ENCODE results near the gene NHEJ1.

Gene NHEJ1

DNA sequence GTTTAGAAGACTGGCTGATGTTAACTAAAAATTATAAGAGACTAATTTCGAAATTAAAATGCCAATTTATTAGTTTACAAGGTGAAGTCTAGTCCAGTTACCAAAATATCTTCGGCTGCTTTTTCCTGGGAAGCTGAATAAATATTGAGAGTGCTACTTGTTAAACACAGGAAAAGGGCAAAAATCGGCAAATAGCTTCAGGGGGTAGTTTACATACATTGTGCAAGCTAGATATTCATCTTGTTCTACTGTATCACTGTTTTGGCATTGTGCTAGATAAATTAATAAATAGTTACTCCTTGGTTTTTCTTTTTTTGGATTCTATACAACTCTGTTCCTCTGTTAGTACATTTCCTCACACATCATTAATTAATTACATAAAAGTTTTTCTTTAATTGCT, 29.3 kb downstream of the NHEJ1 start:
- in situ Hi-C loops (cut with MboI; ENCODE audit: low sequenced_read_pairs), result no loop called here
- Histone ChIP-seq H3K4me1 (peaks cover 6% of the 10 kb centered on the region; the same call in 1 of the 2 replicates), H3K9me3 (no peaks in the 10 kb centered on the region), H3K4me3 (no peak overlapping the region), H3K27me3 (ENCODE audit: low read depth) (no peaks in the 10 kb centered on the region), H3K36me3 (replicated peaks) (no peaks in the 10 kb centered on the region)
- no peak for DNase-seq (ENCODE audit: low spot score in 2 of 2)

DNA sequence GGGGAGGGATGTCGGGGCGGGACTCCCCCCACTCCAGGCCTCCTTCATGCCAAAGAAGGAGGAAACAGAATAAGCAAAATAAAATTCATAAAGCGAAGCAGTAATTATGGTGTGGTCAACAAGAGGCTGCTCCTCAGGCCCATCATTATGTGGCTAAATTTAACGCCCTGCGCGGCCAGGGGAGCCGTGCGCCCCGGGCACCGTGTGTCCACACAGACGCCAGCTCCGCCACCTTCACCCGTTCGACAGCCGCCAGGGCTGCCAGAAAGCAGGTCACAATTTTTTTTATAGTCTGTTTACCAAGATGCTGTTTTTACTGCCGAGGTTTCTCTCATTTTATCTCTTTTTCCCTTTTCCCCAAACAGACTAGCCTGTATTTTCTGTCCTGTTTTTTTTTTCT, 31.0 kb downstream of the NHEJ1 start:
- Histone ChIP-seq H3K9me3 (no peaks in the 10 kb centered on the region), H3K27me3 (ENCODE audit: low read depth) (no peaks in the 10 kb centered on the region), H3K36me3 (replicated peaks) (no peaks in the 10 kb centered on the region), H3K4me1 (peaks cover 6% of the 10 kb centered on the region; the same call in 1 of the 2 replicates), H3K4me3 (no peak overlapping the region)
- DNase-seq (ENCODE audit: low spot score in 2 of 2), result no peak
- in situ Hi-C loops (cut with MboI; ENCODE audit: low sequenced_read_pairs), result no loop called here

DNA sequence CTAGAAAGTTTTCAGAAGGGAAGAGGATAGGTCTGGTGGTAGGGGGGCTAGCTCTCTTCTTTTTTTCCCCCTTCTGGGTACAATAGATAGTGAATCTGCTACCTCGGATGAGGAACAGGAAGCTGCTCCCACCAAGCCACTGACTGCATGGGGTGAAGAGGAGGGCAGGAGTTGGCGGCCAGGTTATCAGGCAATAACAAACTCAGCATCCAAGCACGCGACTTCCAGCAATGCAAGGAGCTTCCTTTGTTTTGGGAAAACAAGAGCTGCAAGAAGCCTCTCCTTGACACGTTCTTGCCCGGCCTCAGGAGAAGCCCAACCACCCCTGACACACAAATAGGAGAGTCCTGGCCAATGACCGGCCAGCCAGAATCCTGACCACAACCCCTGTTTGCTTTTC, 32.2 kb downstream of the NHEJ1 start:
- Histone ChIP-seq H3K9me3 (no peaks in the 10 kb centered on the region), H3K36me3 (replicated peaks) (no peaks in the 10 kb centered on the region), H3K4me3 (no peak overlapping the region), H3K27me3 (ENCODE audit: low read depth) (no peaks in the 10 kb centered on the region), H3K4me1 (no peaks in the 10 kb centered on the region; the same call in 1 of the 2 replicates)
- DNase-seq (ENCODE audit: low spot score in 2 of 2), result no peak
- in situ Hi-C loops (cut with MboI; ENCODE audit: low sequenced_read_pairs), result no loop called here

DNA sequence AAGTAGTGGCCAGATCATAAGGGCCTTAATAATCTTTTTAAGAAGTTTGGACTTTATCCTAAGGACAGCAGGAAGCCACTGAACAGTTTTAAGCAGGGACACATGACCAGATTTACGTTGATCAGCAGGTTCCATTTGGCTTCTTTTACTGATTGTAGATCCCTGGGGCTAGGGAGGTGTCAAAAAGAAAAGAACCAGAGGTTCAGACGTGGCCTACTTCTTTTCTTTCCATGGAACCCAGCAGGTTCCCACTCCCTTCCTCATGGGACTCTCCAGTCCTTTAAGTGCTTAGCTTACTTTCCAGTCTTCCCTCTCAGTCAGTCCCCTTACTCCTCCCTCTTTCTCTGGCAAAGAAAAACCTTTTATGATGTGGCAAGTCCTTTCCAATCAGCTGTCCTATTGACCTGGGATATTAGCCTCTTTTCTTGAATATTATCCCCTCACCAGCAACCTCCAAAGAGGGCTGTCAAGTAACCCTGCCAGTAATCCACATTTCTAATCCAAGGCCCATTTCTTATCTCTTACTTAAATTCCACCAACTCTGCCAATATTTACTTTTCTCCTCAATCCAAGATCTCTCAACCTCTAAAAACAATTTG, 33.5 kb downstream of the NHEJ1 start:
- in situ Hi-C loops (cut with MboI; ENCODE audit: low sequenced_read_pairs), result no loop called here
- H3K9me3 ChIP-seq, result no peaks in the 10 kb centered on the region
- H3K27me3 ChIP-seq (ENCODE audit: low read depth), result no peaks in the 10 kb centered on the region
- no peak for DNase-seq (ENCODE audit: low spot score in 2 of 2)
- H3K36me3 ChIP-seq (replicated peaks), result no peaks in the 10 kb centered on the region
- H3K4me3 ChIP-seq, result no peak overlapping the region
- H3K4me1 ChIP-seq, result no peaks in the 10 kb centered on the region; the same call in 1 of the 2 replicates

DNA sequence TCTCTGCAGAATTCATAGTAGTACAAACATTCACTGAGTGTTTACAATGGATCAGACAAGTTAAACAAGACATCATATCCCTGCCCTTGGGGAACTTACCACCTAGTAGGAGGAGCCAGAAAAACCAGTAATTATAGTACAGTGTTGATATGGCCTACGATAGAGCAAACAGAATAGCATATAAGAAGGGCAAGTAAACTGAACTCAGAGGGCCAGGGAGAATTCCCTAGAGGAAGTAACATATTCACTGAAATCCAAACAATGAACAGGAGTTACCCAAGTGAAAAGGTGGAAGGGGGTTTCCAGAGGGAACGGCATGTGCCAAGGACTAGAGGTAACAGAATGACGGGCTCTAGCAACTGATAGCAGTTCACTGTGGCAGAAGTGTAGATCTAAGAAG, 34.1 kb downstream of the NHEJ1 start:
- no peak for DNase-seq (ENCODE audit: low spot score in 2 of 2)
- Histone ChIP-seq H3K9me3 (no peaks in the 10 kb centered on the region), H3K4me3 (no peak overlapping the region), H3K27me3 (ENCODE audit: low read depth) (no peaks in the 10 kb centered on the region), H3K4me1 (no peaks in the 10 kb centered on the region; the same call in 1 of the 2 replicates), H3K36me3 (replicated peaks) (no peaks in the 10 kb centered on the region)
- in situ Hi-C loops (cut with MboI; ENCODE audit: low sequenced_read_pairs), result no loop called here

DNA sequence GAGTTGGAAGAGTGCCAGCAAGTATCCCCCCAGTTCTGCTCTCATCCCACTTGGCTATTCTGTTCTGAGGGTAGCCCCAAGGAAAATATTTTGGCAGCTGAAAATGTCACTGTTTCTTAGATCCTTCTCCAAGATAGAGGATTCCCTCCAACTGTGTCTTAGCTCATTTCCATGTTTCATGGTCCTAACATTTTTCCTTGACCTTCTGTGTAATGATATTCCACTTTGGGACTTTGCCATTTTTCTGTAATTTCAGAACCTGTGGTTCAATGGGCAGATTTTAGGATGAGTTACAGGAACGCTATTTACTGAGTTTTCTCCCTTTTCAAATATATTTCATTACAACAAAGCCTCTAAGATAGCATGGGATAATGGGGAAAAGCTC, 34.7 kb downstream of the NHEJ1 start:
- in situ Hi-C loops (cut with MboI; ENCODE audit: low sequenced_read_pairs), result no loop called here
- no peak overlapping the region for H3K4me3 ChIP-seq

DNA sequence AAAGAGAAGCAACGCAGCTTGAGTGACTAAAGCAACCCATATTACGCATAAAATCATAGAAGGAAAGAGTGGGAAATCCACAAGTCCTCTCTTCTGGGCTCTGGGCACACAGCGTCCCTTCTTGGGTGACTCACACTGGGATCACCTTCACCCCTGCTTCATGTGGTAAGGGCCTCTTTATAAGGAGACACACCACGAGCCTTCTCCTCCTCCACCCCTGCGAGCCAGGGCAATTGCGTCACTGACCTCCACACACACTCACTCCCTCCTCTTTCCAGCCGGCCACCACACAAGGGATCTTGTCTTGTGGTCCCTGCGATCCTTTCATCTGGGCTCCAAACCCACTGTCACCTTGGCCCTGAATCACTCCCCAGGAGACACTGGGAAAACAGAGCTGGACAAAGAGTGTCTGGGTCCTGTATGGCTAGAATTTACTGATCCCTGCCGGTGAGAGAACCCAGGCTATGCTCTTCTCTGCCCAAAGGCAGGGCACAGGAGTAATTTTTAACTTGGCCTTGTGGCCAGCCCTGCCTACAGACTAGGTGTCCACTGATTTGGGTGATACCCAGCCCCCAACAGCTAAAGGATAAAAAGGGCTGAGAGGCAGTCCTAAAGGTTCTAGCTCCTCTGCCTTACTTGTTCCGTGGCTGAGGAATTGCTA, 35.3 kb downstream of the NHEJ1 start:
- H3K27me3 ChIP-seq (ENCODE audit: low read depth), result no peaks in the 10 kb centered on the region
- no peaks in the 10 kb centered on the region for H3K9me3 ChIP-seq
- H3K4me3 ChIP-seq, result no peak overlapping the region
- no peaks in the 10 kb centered on the region; the same call in 1 of the 2 replicates for H3K4me1 ChIP-seq
- in situ Hi-C loops (cut with MboI; ENCODE audit: low sequenced_read_pairs), result no loop called here
- no peaks in the 10 kb centered on the region for H3K36me3 ChIP-seq (replicated peaks)
- no peak for DNase-seq (ENCODE audit: low spot score in 2 of 2)

More for the DNA sequence above, 34.7 kb downstream of the NHEJ1 start:
- Histone ChIP-seq H3K27me3 (ENCODE audit: low read depth) (no peaks in the 10 kb centered on the region), H3K4me1 (no peaks in the 10 kb centered on the region; the same call in 1 of the 2 replicates), H3K9me3 (no peaks in the 10 kb centered on the region), H3K36me3 (replicated peaks) (no peaks in the 10 kb centered on the region)
- DNase-seq (ENCODE audit: low spot score in 2 of 2), result no peak

DNA sequence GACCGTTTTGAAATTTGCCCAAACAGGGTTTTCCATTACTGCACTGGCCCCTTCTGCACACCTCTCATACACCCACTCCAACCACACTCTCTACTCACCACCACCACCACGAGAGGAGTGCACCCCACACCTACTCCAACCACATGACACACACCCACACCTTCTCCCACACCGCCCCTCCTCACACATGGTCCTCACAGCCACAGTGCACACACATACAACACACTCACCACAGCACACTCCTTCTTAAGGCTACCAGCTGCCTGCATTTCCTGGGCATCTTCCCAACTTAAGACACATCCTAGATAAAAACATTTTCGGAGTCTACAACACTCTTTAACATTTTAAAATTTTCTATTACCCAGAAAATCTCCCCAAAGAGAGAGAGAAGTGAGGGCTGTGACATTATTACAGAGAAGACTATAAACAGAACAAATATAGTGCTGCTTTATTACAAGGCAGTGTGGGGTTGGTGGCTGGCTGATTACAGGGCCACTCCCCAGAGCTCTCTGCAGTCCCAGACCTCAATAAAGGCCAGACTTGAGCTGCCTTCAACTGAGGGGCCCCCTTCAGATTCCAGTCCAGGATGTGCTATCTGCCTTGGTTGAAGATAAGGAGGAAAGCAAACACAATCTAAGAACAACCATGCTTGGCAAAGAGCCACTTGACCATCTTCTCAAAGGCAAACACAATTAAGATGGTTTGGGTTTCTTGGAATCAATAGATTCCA, 36.1 kb downstream of the NHEJ1 start:
- Histone ChIP-seq H3K4me3 (no peak overlapping the region), H3K36me3 (replicated peaks) (no peaks in the 10 kb centered on the region), H3K4me1 (no peaks in the 10 kb centered on the region; the same call in 1 of the 2 replicates), H3K9me3 (no peaks in the 10 kb centered on the region), H3K27me3 (ENCODE audit: low read depth) (no peaks in the 10 kb centered on the region)
- in situ Hi-C loops (cut with MboI; ENCODE audit: low sequenced_read_pairs), result no loop called here
- DNase-seq (ENCODE audit: low spot score in 2 of 2), result no peak

DNA sequence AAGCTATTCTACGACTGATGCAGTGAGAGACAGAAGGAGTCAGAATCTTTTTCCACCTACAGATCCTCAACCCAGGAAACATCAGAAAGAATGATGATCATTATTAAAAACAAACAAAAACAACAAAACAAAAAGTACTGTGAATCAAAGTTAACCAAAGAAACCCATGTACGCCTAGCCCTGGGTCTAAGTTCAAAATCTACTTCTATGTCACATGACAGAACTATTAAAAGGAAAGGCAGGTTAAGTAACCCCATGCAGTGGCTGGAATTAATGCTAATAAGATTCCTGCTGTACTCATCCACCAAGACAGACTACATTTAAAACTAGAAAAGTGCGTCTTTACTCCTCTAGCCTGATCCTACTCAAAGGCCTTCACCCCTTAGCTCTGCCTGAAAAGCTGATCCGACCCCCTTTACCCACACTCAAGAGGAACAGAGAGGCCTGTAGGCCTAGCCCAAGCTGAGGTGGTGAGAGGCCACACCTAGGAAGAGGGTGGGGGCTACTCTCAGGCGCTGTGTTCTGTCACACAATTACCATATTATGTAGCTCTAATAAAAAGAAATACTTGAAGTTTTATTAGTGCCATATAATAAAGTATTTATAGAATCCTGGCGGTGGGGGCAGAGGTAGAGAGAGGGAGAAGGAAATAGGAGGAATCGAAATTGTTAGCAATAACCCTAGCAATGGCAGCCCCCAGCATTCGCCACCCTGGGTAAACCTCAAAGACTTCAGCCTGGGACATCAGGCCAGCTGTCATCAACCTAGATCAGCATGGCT, 37.1 kb downstream of the NHEJ1 start:
- Histone ChIP-seq H3K4me3 (no peak overlapping the region), H3K9me3 (no peaks in the 10 kb centered on the region), H3K36me3 (replicated peaks) (no peaks in the 10 kb centered on the region), H3K27me3 (ENCODE audit: low read depth) (no peaks in the 10 kb centered on the region), H3K4me1 (no peaks in the 10 kb centered on the region; the same call in 1 of the 2 replicates)
- in situ Hi-C loops (cut with MboI; ENCODE audit: low sequenced_read_pairs), result no loop called here
- DNase-seq (ENCODE audit: low spot score in 2 of 2), result no peak

DNA sequence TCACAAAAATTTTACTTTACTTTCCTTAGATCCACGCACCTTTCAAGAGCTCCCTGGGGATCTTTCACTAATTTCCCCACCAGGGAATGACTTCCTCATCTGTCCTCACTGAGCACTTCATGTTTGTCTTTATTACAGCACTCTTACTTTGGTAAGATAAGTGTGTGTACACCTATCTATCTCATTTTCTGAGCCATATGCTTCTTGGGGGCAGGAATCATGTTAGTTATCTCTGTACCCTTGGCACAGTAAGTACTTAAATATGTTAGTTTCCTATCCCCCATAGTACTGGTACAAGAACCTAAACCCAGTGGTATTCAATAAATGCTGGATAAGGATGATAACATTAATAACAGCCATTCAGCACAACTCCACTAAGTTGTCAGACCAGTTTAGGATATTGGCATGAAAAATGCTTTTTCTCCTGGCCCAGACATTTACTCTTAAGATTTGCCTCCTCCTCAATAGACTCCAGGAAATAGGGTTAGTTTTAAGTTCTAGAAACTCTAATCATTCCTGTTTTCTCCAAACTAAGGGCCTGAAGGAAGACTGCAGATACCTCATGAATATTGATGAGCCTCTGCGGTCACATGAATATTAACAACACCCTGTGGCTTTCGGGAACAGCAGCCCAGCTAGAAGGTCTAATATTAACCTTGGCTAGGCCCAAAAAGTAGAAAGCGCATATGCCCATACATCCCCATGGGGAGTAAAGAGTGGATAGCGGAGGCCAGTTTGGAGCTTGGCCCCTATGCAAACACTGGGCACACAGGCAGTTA, 38.2 kb downstream of the NHEJ1 start:
- DNase-seq (ENCODE audit: low spot score in 2 of 2), result no peak
- no peak overlapping the region for H3K4me3 ChIP-seq
- no peaks in the 10 kb centered on the region for H3K9me3 ChIP-seq
- H3K4me1 ChIP-seq, result no peaks in the 10 kb centered on the region; the same call in 1 of the 2 replicates
- H3K36me3 ChIP-seq (replicated peaks), result no peaks in the 10 kb centered on the region
- H3K27me3 ChIP-seq (ENCODE audit: low read depth), result no peaks in the 10 kb centered on the region
- in situ Hi-C loops (cut with MboI; ENCODE audit: low sequenced_read_pairs), result no loop called here

DNA sequence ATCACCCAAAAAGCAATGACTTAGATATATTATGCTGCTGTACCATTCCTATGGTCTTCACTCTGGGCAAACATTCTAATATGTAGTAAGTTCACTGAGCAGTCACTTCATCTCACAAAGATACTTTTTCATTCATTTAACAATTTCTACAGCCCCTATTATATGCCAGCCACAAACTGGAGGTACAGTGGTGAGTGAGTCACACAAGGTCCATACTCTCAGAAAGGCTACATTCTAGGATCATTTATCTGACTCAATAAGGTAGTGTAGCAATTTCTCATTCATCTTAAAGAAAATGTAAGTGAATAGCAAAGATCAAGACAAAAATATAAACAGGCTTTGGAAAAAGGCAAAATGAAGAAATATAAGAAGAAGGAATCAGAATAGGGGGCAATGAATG, 40.5 kb downstream of the NHEJ1 start:
- Histone ChIP-seq H3K27me3 (ENCODE audit: low read depth) (no peaks in the 10 kb centered on the region), H3K4me1 (no peaks in the 10 kb centered on the region; the same call in 1 of the 2 replicates), H3K36me3 (replicated peaks) (no peaks in the 10 kb centered on the region), H3K9me3 (no peaks in the 10 kb centered on the region), H3K4me3 (no peak overlapping the region)
- DNase-seq (ENCODE audit: low spot score in 2 of 2), result no peak
- in situ Hi-C loops (cut with MboI; ENCODE audit: low sequenced_read_pairs), result no loop called here

DNA sequence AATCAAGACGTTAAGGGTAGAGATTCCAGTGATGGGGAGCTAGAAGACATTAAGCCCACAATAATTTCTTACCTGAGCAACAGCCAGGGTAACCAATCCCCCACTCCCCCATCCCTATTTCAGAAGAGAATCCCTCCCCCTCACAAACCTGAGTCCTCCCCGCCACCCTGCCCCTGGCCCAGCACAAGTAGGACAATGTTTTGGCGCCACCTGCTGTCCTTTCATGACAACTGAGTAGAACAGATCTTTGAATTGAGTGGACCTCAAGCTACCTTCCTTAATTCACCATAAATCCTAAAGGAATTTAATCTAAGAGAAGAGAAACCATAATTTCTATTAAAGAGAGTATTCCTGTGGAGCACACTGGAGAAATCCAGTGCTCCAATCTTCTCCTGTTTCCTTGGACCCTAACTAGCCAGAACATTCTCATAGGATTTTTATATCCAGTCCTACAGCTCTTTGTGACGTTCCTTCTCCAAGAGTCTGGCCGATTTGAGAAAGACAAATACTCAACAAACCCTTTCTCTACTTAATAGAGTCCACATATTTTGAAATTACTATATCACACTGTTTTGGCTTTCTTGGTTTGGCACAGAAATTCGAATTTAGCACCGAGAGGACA, 41.1 kb downstream of the NHEJ1 start:
- no peaks in the 10 kb centered on the region; the same call in 1 of the 2 replicates for H3K4me1 ChIP-seq
- no peaks in the 10 kb centered on the region for H3K36me3 ChIP-seq (replicated peaks)
- no peaks in the 10 kb centered on the region for H3K27me3 ChIP-seq (ENCODE audit: low read depth)
- H3K4me3 ChIP-seq, result no peak overlapping the region
- in situ Hi-C loops (cut with MboI; ENCODE audit: low sequenced_read_pairs), result no loop called here
- DNase-seq (ENCODE audit: low spot score in 2 of 2), result peak; percentile 47 to 83
- H3K9me3 ChIP-seq, result no peaks in the 10 kb centered on the region

DNA sequence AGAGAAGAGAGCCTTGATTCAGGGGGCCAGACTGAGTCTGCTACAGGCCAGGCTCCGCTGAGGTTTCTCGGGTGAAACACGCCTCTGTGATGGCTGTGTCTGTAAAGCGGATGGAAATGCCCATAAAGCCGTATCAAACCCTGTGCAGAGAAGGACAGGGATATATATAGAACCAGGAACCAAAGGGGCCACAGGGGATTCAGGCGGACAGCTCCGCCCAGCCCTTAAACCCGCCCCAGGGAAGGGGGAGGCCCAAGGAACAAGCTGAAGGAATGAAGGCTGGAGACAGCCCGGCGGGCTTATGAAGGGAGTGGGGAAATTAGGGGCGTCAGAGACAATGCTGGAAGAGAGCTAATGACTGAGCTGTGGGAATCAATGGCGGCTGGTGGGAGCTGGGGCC, 42.1 kb downstream of the NHEJ1 start:
- Histone ChIP-seq H3K4me1 (no peaks in the 10 kb centered on the region; the same call in 1 of the 2 replicates), H3K9me3 (no peaks in the 10 kb centered on the region), H3K27me3 (ENCODE audit: low read depth) (no peaks in the 10 kb centered on the region), H3K36me3 (replicated peaks) (no peaks in the 10 kb centered on the region), H3K4me3 (no peak overlapping the region)
- in situ Hi-C loops (cut with MboI; ENCODE audit: low sequenced_read_pairs), result no loop called here
- peak in 1 of 2 experiments; percentile 26 for DNase-seq (ENCODE audit: low spot score in 2 of 2)

Measured in HAP-1 (cell line).